A673 (cell line): ENCODE results near the gene MEFV.

Experiments used
- CTCF ChIP-seq: fragments of 300-800, 200-600 bp; sonication (generic); conservative IDR thresholded peaks from 2 replicates; pipeline ENCODE4 v1.5.1; 2017; ENCODE audit warnings: low read depth, mild to moderate bottlenecking, antibody characterized with exemption, low read length, moderate library complexity, mixed read lengths
- EZH2 ChIP-seq: fragments of 200-600 bp; sonication (generic); IDR thresholded peaks from 2 replicates; pipeline ENCODE4 v1.6.1; 2017; ENCODE audit warnings: borderline replicate concordance, low read depth, mild to moderate bottlenecking, mixed read lengths, antibody characterized with exemption, low read length; ENCODE audit not compliant: poor library complexity, severe bottlenecking

- TF ChIP-seq CTCF, result no peak
- TF ChIP-seq EZH2, result no peak
Measured at GRCh38 chr16:3215601-3216262, 40.7 kb downstream of the MEFV start.
